OCI-LY7 (cell line): ENCODE results near the gene RNF128.

Source experiments
- EZH2phosphoT487 ChIP-seq: fragments of 200-600 bp; sonication (generic); IDR thresholded peaks from 2 replicates; pipeline ENCODE4 v1.6.1; 2018; ENCODE audit warnings: low read depth, borderline replicate concordance, mild to moderate bottlenecking, mixed run types, antibody characterized with exemption, low read length, moderate library complexity, mixed read lengths
- TF ChIP-seq, protein P1 (sequence below): fragments of 200-600 bp; sonication (generic); conservative IDR thresholded peaks from 2 replicates; pipeline ENCODE4 v1.5.1; 2014; ENCODE audit warnings: mild to moderate bottlenecking, antibody characterized with exemption, low read length, moderate library complexity, mixed read lengths

DNA sequence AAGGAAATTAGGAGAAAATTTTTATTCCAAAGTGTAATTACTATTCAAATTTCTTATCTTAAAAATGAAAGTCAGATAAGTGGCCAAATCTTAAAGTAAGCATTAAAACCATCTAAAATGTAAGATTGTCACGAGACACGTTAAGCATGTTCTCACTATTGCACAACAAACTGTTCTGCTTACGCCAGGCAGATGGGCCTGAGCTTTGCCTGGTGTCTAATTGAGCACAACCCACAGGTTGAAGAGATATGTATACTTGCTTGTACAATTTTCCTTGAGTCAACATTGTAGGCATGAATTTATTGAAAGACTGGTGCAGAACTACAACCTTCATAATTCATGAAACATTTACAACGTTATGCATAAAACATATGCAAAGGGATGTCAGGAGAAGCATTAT, 3.9 kb downstream of the RNF128 start:
- TF ChIP-seq, protein P1, sequence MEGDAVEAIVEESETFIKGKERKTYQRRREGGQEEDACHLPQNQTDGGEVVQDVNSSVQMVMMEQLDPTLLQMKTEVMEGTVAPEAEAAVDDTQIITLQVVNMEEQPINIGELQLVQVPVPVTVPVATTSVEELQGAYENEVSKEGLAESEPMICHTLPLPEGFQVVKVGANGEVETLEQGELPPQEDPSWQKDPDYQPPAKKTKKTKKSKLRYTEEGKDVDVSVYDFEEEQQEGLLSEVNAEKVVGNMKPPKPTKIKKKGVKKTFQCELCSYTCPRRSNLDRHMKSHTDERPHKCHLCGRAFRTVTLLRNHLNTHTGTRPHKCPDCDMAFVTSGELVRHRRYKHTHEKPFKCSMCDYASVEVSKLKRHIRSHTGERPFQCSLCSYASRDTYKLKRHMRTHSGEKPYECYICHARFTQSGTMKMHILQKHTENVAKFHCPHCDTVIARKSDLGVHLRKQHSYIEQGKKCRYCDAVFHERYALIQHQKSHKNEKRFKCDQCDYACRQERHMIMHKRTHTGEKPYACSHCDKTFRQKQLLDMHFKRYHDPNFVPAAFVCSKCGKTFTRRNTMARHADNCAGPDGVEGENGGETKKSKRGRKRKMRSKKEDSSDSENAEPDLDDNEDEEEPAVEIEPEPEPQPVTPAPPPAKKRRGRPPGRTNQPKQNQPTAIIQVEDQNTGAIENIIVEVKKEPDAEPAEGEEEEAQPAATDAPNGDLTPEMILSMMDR = no peak
- no peak for TF ChIP-seq EZH2phosphoT487
